ENCODE data around the gene CNGA2.

- TF ChIP-seq CTCF (IDR thresholded peaks at IDR 0.05; ENCODE audit: insufficient read depth, low read length, poor library complexity, severe bottlenecking) (no peak), EZH2phosphoT487 (conservative IDR thresholded peaks at IDR 0.05; ENCODE audit: low read length) (no peak)
Observed at GRCh38 chrX:151703487-151703886, 31.1 kb upstream of the CNGA2 start.
